Measurements from ENCODE around the gene ATAD1.

ATAD1 gene

DNA sequence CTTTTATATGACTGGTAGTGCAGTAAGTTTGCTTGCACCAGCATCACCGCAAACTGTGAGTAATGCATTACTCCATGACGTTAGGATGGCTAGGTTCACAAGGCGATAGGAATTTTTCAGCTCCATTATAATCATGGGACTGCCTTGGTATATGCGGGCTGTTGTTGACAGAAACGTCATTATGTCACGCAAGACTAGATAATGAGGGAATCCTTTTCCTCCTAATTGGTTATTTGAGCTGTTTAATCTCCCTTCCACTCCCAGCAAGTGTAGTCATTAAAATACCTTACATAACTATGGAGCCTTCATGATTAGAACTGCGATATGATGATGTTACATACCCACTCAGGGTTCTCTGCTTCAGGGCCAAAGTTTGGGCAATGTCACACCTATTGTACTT, 28.0 kb upstream of the ATAD1 start:
- Histone ChIP-seq H3K9ac (no peak overlapping the region), H3K79me2 (ENCODE audit: insufficient read depth, low read depth) (no peaks in the 10 kb centered on the region), H3K27ac (no peak overlapping the region), H3K36me3 (ENCODE audit: insufficient read depth) (no peaks in the 10 kb centered on the region), H3K4me2 (no peak overlapping the region), H3K4me3 (IDR thresholded peaks at IDR 0.05; ENCODE audit: insufficient read depth, low read depth, low read length) (no peak overlapping the region), H3K4me1 (ENCODE audit: low read depth, poor library complexity, severe bottlenecking) (peaks cover 7% of the 10 kb centered on the region), H4K20me1 (ENCODE audit: insufficient read depth) (no peaks in the 10 kb centered on the region), H2AFZ (ENCODE audit: low read depth) (no peak overlapping the region), H3K27me3 (ENCODE audit: insufficient read depth, low read depth) (no peaks in the 10 kb centered on the region)
- TF ChIP-seq CTCF (conservative IDR thresholded peaks at IDR 0.05; ENCODE audit: low read depth, low read length), result no peak

GRCh38 chr10:87845624-87845998, 27.6 kb upstream of the ATAD1 start:
- H3K9ac ChIP-seq, result no peak overlapping the region
- no peak for TF ChIP-seq CTCF (conservative IDR thresholded peaks at IDR 0.05; ENCODE audit: low read depth, low read length)
- H3K27ac ChIP-seq, result no peak overlapping the region
- H3K79me2 ChIP-seq (ENCODE audit: insufficient read depth, low read depth), result no peaks in the 10 kb centered on the region
- H2AFZ ChIP-seq (ENCODE audit: low read depth), result no peak overlapping the region
- no peak overlapping the region for H3K4me3 ChIP-seq (IDR thresholded peaks at IDR 0.05; ENCODE audit: insufficient read depth, low read depth, low read length)
- H4K20me1 ChIP-seq (ENCODE audit: insufficient read depth), result no peaks in the 10 kb centered on the region
- H3K36me3 ChIP-seq (ENCODE audit: insufficient read depth), result no peaks in the 10 kb centered on the region
- no peak overlapping the region for H3K4me2 ChIP-seq
- H3K27me3 ChIP-seq (ENCODE audit: insufficient read depth, low read depth), result no peaks in the 10 kb centered on the region
- peaks cover 3% of the 10 kb centered on the region for H3K4me1 ChIP-seq (ENCODE audit: low read depth, poor library complexity, severe bottlenecking)

DNA sequence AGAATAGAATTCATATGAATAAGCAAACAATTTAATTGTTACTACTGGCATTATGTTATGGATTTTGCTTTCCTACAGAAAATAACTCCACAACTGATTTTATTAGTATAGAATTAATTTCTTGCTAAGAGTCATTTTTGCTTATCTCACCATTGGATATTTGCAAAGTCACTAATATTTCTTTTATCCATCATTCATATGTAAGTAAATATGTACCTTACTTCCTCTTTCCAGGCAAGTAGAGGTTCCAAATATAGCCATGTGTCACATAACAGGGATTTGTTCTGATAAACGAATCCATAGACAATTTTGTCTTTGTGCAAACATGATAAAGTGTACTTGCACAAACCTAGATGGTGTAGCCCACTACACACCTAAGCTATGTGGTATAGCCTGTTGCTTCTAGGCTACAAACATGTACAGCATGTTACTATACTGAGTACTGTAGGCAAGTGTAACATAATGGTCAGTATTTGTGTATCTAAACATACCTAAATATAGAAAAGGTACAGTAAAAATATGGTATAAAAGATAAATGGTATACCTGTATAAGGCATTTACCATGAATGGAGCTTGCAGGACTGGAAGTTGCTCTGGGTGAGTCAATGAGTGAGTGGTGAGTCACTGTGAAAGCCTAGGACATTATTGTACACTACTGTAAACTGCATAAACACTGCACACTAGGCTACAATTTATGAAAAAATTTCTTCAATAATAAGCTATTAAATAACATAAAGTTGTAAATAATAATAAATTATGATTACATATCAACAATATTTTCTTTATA, 27.0 kb upstream of the ATAD1 start:
- Histone ChIP-seq H3K4me3 (IDR thresholded peaks at IDR 0.05; ENCODE audit: insufficient read depth, low read depth, low read length) (no peak overlapping the region), H3K27ac (no peak overlapping the region), H3K79me2 (ENCODE audit: insufficient read depth, low read depth) (no peaks in the 10 kb centered on the region), H3K4me2 (no peak overlapping the region), H3K4me1 (ENCODE audit: low read depth, poor library complexity, severe bottlenecking) (no peaks in the 10 kb centered on the region), H2AFZ (ENCODE audit: low read depth) (no peak overlapping the region), H3K9ac (no peak overlapping the region), H4K20me1 (ENCODE audit: insufficient read depth) (no peaks in the 10 kb centered on the region), H3K36me3 (ENCODE audit: insufficient read depth) (no peaks in the 10 kb centered on the region), H3K27me3 (ENCODE audit: insufficient read depth, low read depth) (no peaks in the 10 kb centered on the region)
- TF ChIP-seq CTCF (conservative IDR thresholded peaks at IDR 0.05; ENCODE audit: low read depth, low read length), result no peak

GRCh38 chr10:87843714-87844113, 25.7 kb upstream of the ATAD1 start:
- Histone ChIP-seq H4K20me1 (ENCODE audit: insufficient read depth) (no peaks in the 10 kb centered on the region), H3K27me3 (ENCODE audit: insufficient read depth, low read depth) (no peaks in the 10 kb centered on the region), H3K4me1 (ENCODE audit: low read depth, poor library complexity, severe bottlenecking) (no peaks in the 10 kb centered on the region), H2AFZ (ENCODE audit: low read depth) (no peak overlapping the region), H3K36me3 (ENCODE audit: insufficient read depth) (no peaks in the 10 kb centered on the region), H3K79me2 (ENCODE audit: insufficient read depth, low read depth) (no peaks in the 10 kb centered on the region), H3K9ac (no peak overlapping the region), H3K4me3 (IDR thresholded peaks at IDR 0.05; ENCODE audit: insufficient read depth, low read depth, low read length) (no peak overlapping the region), H3K27ac (no peak overlapping the region), H3K4me2 (no peak overlapping the region)
- no peak for TF ChIP-seq CTCF (conservative IDR thresholded peaks at IDR 0.05; ENCODE audit: low read depth, low read length)
